ENCODE measurements around the gene ISG20L2. TPM values are rescaled to one million over a fixed set of nuclear protein-coding genes. Genes with fewer than 3 reads are reported as not detected.
A peak's percentile ranks its signal among the peaks of the same experiment; 100 is the strongest.

The ISG20L2 gene
- total RNA-seq, 1 donor from 2014 or later: 28.3 TPM

DNA sequence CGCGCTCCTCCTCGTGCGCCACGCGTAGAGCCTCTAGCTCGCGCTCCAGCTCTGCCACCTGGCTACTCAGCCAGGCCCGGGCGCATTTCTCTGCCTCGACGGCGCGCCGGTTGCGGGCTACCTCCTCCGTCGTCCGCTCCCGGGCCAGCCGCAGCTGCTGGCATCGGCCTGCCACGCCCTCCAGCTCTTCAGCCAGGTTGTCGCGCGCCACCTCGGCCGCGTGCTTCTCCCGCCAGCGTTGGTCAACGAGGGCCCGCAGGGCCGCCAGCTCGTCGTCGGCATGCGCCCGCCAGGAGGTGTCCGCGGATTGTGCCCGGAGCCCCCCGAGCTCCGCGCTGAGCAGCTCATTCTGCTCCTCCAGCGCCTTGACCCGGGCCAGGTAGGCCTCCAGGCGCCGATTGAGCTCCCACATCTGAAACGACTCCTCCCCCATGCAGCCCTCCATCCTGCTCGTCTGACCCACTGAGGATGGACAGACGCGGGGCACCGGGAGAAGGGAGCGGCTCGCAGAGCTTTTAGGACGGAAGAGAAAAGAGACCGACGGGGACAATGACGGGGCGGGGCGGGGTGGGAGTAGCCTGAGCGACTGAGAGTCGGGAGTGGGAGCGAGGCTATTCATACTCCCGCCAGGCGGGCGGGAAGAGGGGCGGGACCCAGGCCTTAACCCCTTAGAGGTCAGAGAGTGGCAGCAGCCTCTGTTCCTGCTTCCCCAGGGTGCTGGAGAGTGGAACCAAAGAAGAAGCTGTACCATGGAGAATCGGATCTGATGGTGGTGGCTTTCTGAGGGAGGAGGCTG lies 51.5 kb downstream of the ISG20L2 start, which contains the start of gene NES:
NES (minus strand) TSS at position 588 of the 796 bp plus-strand sequence; CDS start at position 445, 143 bp downstream.
- H3K4me3 ChIP-seq: peak within 1 kb of the TSS; percentile 58
- peak; percentile 71 for ATAC-seq
- H3K4me1 ChIP-seq: peaks cover 4% of the 10 kb centered on the region
- TF ChIP-seq, protein P1, sequence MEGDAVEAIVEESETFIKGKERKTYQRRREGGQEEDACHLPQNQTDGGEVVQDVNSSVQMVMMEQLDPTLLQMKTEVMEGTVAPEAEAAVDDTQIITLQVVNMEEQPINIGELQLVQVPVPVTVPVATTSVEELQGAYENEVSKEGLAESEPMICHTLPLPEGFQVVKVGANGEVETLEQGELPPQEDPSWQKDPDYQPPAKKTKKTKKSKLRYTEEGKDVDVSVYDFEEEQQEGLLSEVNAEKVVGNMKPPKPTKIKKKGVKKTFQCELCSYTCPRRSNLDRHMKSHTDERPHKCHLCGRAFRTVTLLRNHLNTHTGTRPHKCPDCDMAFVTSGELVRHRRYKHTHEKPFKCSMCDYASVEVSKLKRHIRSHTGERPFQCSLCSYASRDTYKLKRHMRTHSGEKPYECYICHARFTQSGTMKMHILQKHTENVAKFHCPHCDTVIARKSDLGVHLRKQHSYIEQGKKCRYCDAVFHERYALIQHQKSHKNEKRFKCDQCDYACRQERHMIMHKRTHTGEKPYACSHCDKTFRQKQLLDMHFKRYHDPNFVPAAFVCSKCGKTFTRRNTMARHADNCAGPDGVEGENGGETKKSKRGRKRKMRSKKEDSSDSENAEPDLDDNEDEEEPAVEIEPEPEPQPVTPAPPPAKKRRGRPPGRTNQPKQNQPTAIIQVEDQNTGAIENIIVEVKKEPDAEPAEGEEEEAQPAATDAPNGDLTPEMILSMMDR (IDR thresholded peaks at IDR 0.05): no peak
- intact Hi-C loops (cut with DNase I): loop anchor here (10.0 kb wide), 1 partner anchor 52 kb away; no protein-coding TSS in a partner anchor
- H3K27ac ChIP-seq: peak within 1 kb of the TSS; percentile 63
- no peaks in the 10 kb centered on the region for H3K9me3 ChIP-seq
- no peak for DNase-seq
- peaks cover 42% of the 10 kb centered on the region for H3K27me3 ChIP-seq
- no peaks in the 10 kb centered on the region for H3K36me3 ChIP-seq

DNA sequence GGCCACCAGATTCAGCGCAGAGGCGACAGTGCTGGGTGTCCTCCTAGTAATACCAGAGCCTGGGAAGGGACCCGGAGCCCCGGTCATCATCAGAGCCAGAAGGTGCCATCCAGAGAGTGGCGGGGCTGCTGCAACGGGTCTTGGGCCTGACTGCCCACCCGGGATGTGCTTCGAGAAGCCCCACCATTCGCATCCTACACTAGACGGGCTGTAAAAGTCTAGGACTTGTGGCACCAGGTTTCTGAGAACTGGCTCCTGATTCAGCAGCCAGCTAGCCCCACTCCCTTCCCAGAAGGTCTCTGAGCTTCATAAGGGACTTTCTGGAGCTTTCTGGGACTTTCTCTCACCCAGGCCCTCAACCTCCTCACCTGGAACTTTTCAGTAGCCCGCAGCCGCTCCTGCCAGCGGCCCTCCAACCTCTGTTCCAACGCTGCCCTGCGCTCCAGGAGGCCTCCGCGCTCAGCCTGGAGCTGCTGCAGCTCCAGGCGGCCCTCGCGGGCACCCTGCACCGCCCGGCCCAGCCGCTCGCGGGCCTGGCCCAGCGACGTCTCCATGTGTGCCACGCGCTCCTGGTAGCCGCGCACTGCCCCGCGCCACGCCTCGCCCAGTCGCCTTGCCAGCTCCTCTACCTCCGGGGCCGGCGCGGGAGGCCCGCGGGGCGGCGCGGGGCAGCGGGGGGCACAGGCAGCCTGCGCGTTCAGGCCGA lies 52.3 kb downstream of the ISG20L2 start:
- H3K9me3 ChIP-seq: no peaks in the 10 kb centered on the region
- H3K27ac ChIP-seq: peak overlapping the region; percentile 63
- DNase-seq (no peak), ATAC-seq (peak; percentile 5)
- H3K4me1 ChIP-seq: peaks cover 4% of the 10 kb centered on the region
- intact Hi-C loops (cut with DNase I): loop anchor here (10.0 kb wide), 1 partner anchor 51 kb away; no protein-coding TSS in a partner anchor
- TF ChIP-seq, protein P1 (IDR thresholded peaks at IDR 0.05): no peak
- H3K36me3 ChIP-seq: no peaks in the 10 kb centered on the region
- peak overlapping the region; percentile 58 for H3K4me3 ChIP-seq
- H3K27me3 ChIP-seq: peaks cover 35% of the 10 kb centered on the region

DNA sequence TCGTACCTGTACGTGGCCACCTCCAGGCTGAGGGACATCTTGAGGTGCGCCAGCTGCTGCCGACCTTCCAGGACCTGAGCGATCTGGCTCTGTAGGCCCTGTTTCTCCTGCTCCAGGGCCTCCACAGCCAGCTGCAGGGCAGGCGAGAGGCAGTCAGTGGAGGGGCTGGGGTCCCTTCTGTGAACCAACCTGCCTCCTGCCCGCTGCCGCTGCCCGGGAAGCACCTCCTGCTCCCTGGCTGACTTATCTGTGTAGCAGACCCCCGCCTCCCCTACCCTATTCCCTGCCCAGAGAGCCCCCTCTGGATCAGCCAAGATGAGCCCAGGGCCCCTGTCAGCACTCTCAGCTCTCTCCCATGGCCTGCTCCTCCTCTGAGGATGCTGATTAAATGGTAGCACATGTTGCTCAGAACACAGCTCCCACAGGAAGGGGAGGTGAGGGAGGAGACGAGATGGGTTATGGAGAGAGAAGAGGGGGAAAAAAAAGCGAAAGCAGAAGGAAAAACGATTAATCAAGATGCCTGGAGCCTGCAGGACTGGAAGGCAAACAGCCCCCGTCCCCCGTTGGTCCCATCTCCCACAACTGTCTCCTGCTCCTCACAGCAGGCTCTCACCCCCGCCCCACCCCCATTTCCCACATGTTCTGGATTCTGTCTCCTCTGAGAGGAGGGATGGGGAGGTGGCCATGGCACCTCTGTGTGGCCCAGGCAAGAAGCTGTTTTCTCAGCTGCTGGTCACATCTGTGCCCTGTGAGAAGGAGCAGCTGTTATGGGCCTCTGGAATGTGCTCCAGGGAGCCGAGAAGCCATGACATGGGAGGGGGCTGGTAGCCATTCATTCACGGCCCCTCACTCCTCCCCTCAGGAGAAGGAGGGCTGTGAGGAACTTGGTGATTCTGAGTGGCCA lies 53.1 kb downstream of the ISG20L2 start:
- H3K36me3 ChIP-seq: no peaks in the 10 kb centered on the region
- H3K4me1 ChIP-seq: peaks cover 4% of the 10 kb centered on the region
- no peak for ATAC-seq
- H3K27ac ChIP-seq: no peak overlapping the region
- intact Hi-C loops (cut with DNase I): loop anchor here (10.0 kb wide), 1 partner anchor 51 kb away; no protein-coding TSS in a partner anchor
- TF ChIP-seq, protein P1 (IDR thresholded peaks at IDR 0.05): no peak
- no peaks in the 10 kb centered on the region for H3K9me3 ChIP-seq
- peaks cover 33% of the 10 kb centered on the region for H3K27me3 ChIP-seq
- no peak for DNase-seq
- peak overlapping the region; percentile 58 for H3K4me3 ChIP-seq

DNA sequence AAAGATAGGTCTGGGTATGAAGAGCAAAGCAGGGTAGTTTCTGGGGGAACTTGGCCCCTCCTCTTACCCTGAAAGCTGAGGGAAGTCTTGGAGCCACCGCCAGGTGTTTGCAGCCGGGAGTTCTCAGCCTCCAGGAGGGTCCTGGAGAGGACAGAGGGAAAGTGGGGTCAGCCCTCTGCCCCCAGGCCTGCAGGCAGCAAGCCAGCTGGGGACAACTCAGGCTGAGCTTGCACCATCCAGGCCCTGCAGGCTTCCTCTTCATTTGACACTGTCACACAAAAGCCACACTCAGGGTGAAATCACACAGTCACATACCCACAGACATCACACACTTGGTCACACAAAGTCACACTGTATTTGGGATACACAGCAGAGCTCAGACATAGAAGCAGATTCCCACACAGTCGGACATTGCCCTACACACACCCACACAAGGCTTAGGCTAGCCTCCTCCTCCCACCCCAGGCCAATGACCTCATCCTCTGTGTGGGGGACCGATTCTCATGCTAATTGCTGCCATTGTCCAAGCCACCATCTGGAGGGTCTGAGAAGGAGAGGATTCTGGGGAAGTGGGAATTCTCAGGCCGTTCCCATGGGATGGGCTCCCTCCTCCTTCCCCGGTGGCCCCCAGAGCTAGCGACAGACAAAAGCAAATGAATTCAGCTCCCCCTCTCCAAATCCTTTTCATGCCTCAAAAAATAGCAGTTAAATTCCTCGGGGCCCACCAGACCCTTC lies 55.0 kb downstream of the ISG20L2 start:
- DNase-seq (no peak), ATAC-seq (no peak)
- peaks cover 31% of the 10 kb centered on the region for H3K27me3 ChIP-seq
- no peak overlapping the region for H3K4me3 ChIP-seq
- intact Hi-C loops (cut with DNase I): loop anchor here (10.0 kb wide), 1 partner anchor 49 kb away; no protein-coding TSS in a partner anchor
- TF ChIP-seq, protein P1 (IDR thresholded peaks at IDR 0.05): no peak
- peaks cover 4% of the 10 kb centered on the region for H3K4me1 ChIP-seq
- H3K36me3 ChIP-seq: no peaks in the 10 kb centered on the region
- H3K27ac ChIP-seq: no peak overlapping the region
- no peaks in the 10 kb centered on the region for H3K9me3 ChIP-seq

Other genes starting within 250 kb of the ISG20L2 start
- 60.8 TPM for gene MEF2D, start 228.0 kb downstream of the ISG20L2 start, total RNA-seq
- 1.3 TPM for gene IQGAP3, start 156.2 kb downstream of the ISG20L2 start, total RNA-seq
- gene TTC24, start 149.0 kb downstream of the ISG20L2 start, total RNA-seq: not detected
- gene NAXE, start 137.0 kb downstream of the ISG20L2 start, total RNA-seq: 69.2 TPM
- gene GPATCH4, start 127.3 kb downstream of the ISG20L2 start, total RNA-seq: 22.4 TPM
- gene HAPLN2, start 109.4 kb downstream of the ISG20L2 start, total RNA-seq: 0.78 TPM
- gene BCAN, start 86.6 kb downstream of the ISG20L2 start, total RNA-seq: not detected
- gene NES, start 51.4 kb downstream of the ISG20L2 start, total RNA-seq: 54.7 TPM
- gene CRABP2, start 23.2 kb downstream of the ISG20L2 start, total RNA-seq: 1.4 TPM
- 42.4 TPM for gene METTL25B, start 297 bp downstream of the ISG20L2 start, total RNA-seq
- 41.8 TPM for gene MRPL24, start 12.3 kb upstream of the ISG20L2 start, total RNA-seq
- 144 TPM for gene HDGF, start 22.9 kb upstream of the ISG20L2 start, total RNA-seq
- 48.5 TPM for gene PRCC, start 38.8 kb upstream of the ISG20L2 start, total RNA-seq
- gene SH2D2A, start 88.1 kb upstream of the ISG20L2 start, total RNA-seq: 3.8 TPM
- gene INSRR, start 130.4 kb upstream of the ISG20L2 start, total RNA-seq: not detected
- 1.2 TPM for gene NTRK1, start 132.1 kb upstream of the ISG20L2 start, total RNA-seq
- gene PEAR1, start 165.0 kb upstream of the ISG20L2 start, total RNA-seq: 17.9 TPM
- 0.26 TPM for gene LRRC71, start 191.9 kb upstream of the ISG20L2 start, total RNA-seq